ENCODE results near the gene BICC1.

- TF ChIP-seq GATA2 (IDR thresholded peaks at IDR 0.05; ENCODE audit: low read depth, low read length) (no peak), GATA3 (IDR thresholded peaks at IDR 0.05; ENCODE audit: low read depth, low read length) (no peak)
These were observed 192.0 kb downstream of the BICC1 start for GRCh38 chr10:58704671-58705141.
